ENCODE results near the gene EXOSC2. TPM values are rescaled to one million over a fixed set of nuclear protein-coding genes. Genes with fewer than 3 reads are reported as not detected.

EXOSC2 gene
- total RNA-seq, 1 experiment from 2014 or later, result 71.5 TPM

DNA sequence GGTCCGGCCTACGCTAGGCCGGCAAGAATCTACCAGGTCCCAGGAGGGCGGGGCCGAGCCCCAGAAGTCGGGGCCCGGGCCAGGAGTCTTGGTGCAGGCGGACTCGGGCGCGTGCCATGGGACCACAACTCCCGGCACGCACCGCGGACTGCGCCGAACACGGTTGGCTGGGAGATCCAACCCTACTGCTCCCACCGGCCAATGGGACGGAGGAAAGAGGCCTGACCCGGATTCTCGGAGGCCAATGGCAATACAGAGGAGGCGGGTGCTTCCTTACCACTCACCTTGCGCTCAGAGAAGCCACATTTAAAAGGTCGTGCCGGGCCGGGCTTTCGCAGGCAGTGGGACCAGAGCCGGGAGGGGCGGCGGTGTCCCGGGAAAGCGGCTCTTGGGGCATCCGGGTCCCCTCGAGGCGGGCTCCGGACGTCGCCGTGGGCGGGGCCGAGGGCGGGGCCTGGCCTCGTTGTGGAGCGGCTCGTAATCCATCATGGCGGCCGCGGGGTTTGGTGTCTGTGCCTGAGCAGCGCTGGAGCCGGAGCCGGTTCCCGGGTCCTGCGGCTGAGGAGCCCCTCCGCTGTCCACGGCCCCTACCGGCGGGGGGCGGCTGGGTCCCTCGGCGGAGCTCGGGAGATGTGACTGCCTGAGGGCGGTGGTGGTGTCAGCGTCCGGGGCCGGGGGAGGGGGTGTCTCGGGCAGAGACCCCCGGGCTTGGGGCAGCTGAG, 19.1 kb downstream of the EXOSC2 start:
- intact Hi-C loops (cut with micrococcal nuclease), result loop anchor here (5.0 kb wide), 1 partner anchor 135 kb away; no protein-coding TSS in a partner anchor
- peak overlapping the region; percentile 98 for H3K9ac ChIP-seq (ENCODE audit: low read length)
- H3K9me3 ChIP-seq (ENCODE audit: control insufficient read depth in 1 of 2, insufficient read depth in 1 of 2, low read depth in 1 of 2, low read length in 2 of 2), result no peaks in the 10 kb centered on the region
- TF ChIP-seq, protein P1, sequence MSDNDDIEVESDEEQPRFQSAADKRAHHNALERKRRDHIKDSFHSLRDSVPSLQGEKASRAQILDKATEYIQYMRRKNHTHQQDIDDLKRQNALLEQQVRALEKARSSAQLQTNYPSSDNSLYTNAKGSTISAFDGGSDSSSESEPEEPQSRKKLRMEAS (IDR thresholded peaks at IDR 0.05), result peak; percentile 28; the same call in 1 of the 2 replicates
- TF ChIP-seq, protein P2, sequence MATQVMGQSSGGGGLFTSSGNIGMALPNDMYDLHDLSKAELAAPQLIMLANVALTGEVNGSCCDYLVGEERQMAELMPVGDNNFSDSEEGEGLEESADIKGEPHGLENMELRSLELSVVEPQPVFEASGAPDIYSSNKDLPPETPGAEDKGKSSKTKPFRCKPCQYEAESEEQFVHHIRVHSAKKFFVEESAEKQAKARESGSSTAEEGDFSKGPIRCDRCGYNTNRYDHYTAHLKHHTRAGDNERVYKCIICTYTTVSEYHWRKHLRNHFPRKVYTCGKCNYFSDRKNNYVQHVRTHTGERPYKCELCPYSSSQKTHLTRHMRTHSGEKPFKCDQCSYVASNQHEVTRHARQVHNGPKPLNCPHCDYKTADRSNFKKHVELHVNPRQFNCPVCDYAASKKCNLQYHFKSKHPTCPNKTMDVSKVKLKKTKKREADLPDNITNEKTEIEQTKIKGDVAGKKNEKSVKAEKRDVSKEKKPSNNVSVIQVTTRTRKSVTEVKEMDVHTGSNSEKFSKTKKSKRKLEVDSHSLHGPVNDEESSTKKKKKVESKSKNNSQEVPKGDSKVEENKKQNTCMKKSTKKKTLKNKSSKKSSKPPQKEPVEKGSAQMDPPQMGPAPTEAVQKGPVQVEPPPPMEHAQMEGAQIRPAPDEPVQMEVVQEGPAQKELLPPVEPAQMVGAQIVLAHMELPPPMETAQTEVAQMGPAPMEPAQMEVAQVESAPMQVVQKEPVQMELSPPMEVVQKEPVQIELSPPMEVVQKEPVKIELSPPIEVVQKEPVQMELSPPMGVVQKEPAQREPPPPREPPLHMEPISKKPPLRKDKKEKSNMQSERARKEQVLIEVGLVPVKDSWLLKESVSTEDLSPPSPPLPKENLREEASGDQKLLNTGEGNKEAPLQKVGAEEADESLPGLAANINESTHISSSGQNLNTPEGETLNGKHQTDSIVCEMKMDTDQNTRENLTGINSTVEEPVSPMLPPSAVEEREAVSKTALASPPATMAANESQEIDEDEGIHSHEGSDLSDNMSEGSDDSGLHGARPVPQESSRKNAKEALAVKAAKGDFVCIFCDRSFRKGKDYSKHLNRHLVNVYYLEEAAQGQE (IDR thresholded peaks at IDR 0.05; ENCODE audit: low read depth), result no peak
- TF ChIP-seq TCF7L2 (IDR thresholded peaks at IDR 0.05; ENCODE audit: borderline replicate concordance, extremely low read depth, insufficient read depth, insufficient read length), result no peak
- TF ChIP-seq ZFX (IDR thresholded peaks at IDR 0.05), result 0 out of 2 replicates have a peak, but pooled peaks have one; percentile 28
- peak; percentile 95 for TF ChIP-seq SP1 (IDR thresholded peaks at IDR 0.05; ENCODE audit: low read depth)
- TF ChIP-seq JUND (IDR thresholded peaks at IDR 0.05), result no peak
- no peak for TF ChIP-seq SIN3A (IDR thresholded peaks at IDR 0.05; ENCODE audit: low read depth)
- peak; percentile 93 for TF ChIP-seq YY1 (IDR thresholded peaks at IDR 0.05; ENCODE audit: extremely low read depth, insufficient replicate concordance, low read depth, low read length)
- no peak; the same call in 1 of the 2 replicates for TF ChIP-seq ELF1 (IDR thresholded peaks at IDR 0.05; ENCODE audit: borderline replicate concordance, low read depth)
- TF ChIP-seq POLR2AphosphoS5 (IDR thresholded peaks at IDR 0.05; ENCODE audit: low read depth, low read length), result peak; percentile 73
- ATAC-seq (peak; percentile 97), DNase-seq (ENCODE audit: low read depth, low spot score) (peak; percentile 96)
- peak overlapping the region; percentile 87 to 93 for H3K4me3 ChIP-seq (replicated peaks in 1 of 2; ENCODE audit: low read depth in 1 of 2, low read length in 2 of 2)
- peaks cover 0 to 31% of the 10 kb centered on the region in 2 experiments; a peak in 3 of 4 replicates for H3K4me1 ChIP-seq (ENCODE audit: control insufficient read depth in 1 of 2, insufficient read depth in 2 of 2, low read length in 2 of 2)
- H3K4me2 ChIP-seq (ENCODE audit: low read length), result peak overlapping the region; percentile 97
- BruUV-seq (replicated peaks), result no TSS peak
- ChIA-PET CTCF (interaction anchor here (1.2 kb wide), 1 partner anchor 154 kb away, joined by 3 read pairs; no protein-coding TSS in a partner anchor), RAD21 (ENCODE audit: low non-redundant PET in 1 of 2, low total read pairs in 2 of 2, uncharacterized antibody in 2 of 2, unreplicated experiment in 2 of 2) (no interaction called here), POLR2A (no interaction called here)
- peak overlapping the region; percentile 74 for H3K27ac ChIP-seq (ENCODE audit: low read depth, low read length)
- H4K20me1 ChIP-seq (ENCODE audit: insufficient read depth), result no peaks in the 10 kb centered on the region
- H3K79me2 ChIP-seq (ENCODE audit: insufficient read depth, low read length), result peaks cover 46% of the 10 kb centered on the region
- no peaks in the 10 kb centered on the region for H3K9me2 ChIP-seq (ENCODE audit: insufficient read depth)
- no peaks in the 10 kb centered on the region for H3K36me3 ChIP-seq (ENCODE audit: control insufficient read depth in 1 of 2, insufficient read depth in 2 of 2, low read length in 2 of 2)
- H2AFZ ChIP-seq (ENCODE audit: low read depth, low read length, poor library complexity, severe bottlenecking), result peak overlapping the region; percentile 67
- no peaks in the 10 kb centered on the region for H3K27me3 ChIP-seq (ENCODE audit: insufficient read depth, low read length)
